ENCODE results near the gene SETBP1. TPM values are rescaled to one million over a fixed set of nuclear protein-coding genes. Genes with fewer than 3 reads are reported as not detected.

The SETBP1 gene
- total RNA-seq, 1 experiment from 2014 or later: 0.05 TPM

GRCh38 chr18:44693030-44693784 lies 12.5 kb downstream of the SETBP1 start:
- no peak overlapping the region for H2AFZ ChIP-seq (ENCODE audit: low read depth, low read length, poor library complexity, severe bottlenecking)
- H3K27ac ChIP-seq (ENCODE audit: low read depth, low read length): no peak overlapping the region
- no peak overlapping the region for H3K9ac ChIP-seq (ENCODE audit: low read length)
- no peaks in the 10 kb centered on the region for H4K20me1 ChIP-seq (ENCODE audit: insufficient read depth)
- intact Hi-C loops (cut with micrococcal nuclease): no loop called here
- DNase-seq (ENCODE audit: low read depth, low spot score) (no peak), ATAC-seq (no peak)
- ChIA-PET POLR2A (no interaction called here), RAD21 (ENCODE audit: low non-redundant PET in 1 of 2, low total read pairs in 2 of 2, uncharacterized antibody in 2 of 2, unreplicated experiment in 2 of 2) (no interaction called here), CTCF (no interaction called here)
- peaks cover 8 to 18% of the 10 kb centered on the region in 2 experiments; a peak in 2 of 4 replicates for H3K9me3 ChIP-seq (ENCODE audit: control insufficient read depth in 1 of 2, insufficient read depth in 1 of 2, low read depth in 1 of 2, low read length in 2 of 2)
- H3K4me1 ChIP-seq (ENCODE audit: control insufficient read depth in 1 of 2, insufficient read depth in 2 of 2, low read length in 2 of 2): no peaks in the 10 kb centered on the region
- H3K9me2 ChIP-seq (ENCODE audit: insufficient read depth): no peaks in the 10 kb centered on the region
- H3K27me3 ChIP-seq (ENCODE audit: insufficient read depth, low read length): no peaks in the 10 kb centered on the region
- no peaks in the 10 kb centered on the region for H3K36me3 ChIP-seq (ENCODE audit: control insufficient read depth in 1 of 2, insufficient read depth in 2 of 2, low read length in 2 of 2)
- TF ChIP-seq SP1 (IDR thresholded peaks at IDR 0.05; ENCODE audit: low read depth) (no peak), CEBPB (IDR thresholded peaks at IDR 0.05; ENCODE audit: low read depth) (no peak), ELF1 (IDR thresholded peaks at IDR 0.05; ENCODE audit: borderline replicate concordance, low read depth) (no peak), FOSL1 (IDR thresholded peaks at IDR 0.05; ENCODE audit: low read depth) (no peak), JUND (IDR thresholded peaks at IDR 0.05) (no peak), TCF7L2 (IDR thresholded peaks at IDR 0.05; ENCODE audit: borderline replicate concordance, extremely low read depth, insufficient read depth, insufficient read length) (no peak), RAD21 (IDR thresholded peaks at IDR 0.05; ENCODE audit: low read depth) (no peak), EZH2 (IDR thresholded peaks at IDR 0.05) (no peak)
- H3K4me3 ChIP-seq (replicated peaks in 1 of 2; ENCODE audit: low read depth in 1 of 2, low read length in 2 of 2): no peak overlapping the region
- no peaks in the 10 kb centered on the region for H3K79me2 ChIP-seq (ENCODE audit: insufficient read depth, low read length)
- no TSS peak for BruUV-seq (replicated peaks)
- H3K4me2 ChIP-seq (ENCODE audit: low read length): no peak overlapping the region

- no peak for DNase-seq (ENCODE audit: low read depth, low spot score)
- H3K9ac ChIP-seq (ENCODE audit: low read length): no peak overlapping the region
- H3K79me2 ChIP-seq (ENCODE audit: insufficient read depth, low read length): no peaks in the 10 kb centered on the region
- CTCF ChIA-PET: no interaction called here
- H3K27me3 ChIP-seq (ENCODE audit: insufficient read depth, low read length): no peaks in the 10 kb centered on the region
- H2AFZ ChIP-seq (ENCODE audit: low read depth, low read length, poor library complexity, severe bottlenecking): no peak overlapping the region
- H3K4me1 ChIP-seq (ENCODE audit: control insufficient read depth in 1 of 2, insufficient read depth in 2 of 2, low read length in 2 of 2): no peaks in the 10 kb centered on the region
- H3K27ac ChIP-seq (ENCODE audit: low read depth, low read length): no peak overlapping the region
- no peak overlapping the region for H3K4me2 ChIP-seq (ENCODE audit: low read length)
- POLR2A ChIA-PET: no interaction called here
- H3K36me3 ChIP-seq (ENCODE audit: control insufficient read depth in 1 of 2, insufficient read depth in 2 of 2, low read length in 2 of 2): no peaks in the 10 kb centered on the region
- H4K20me1 ChIP-seq (ENCODE audit: insufficient read depth): no peaks in the 10 kb centered on the region
- H3K9me3 ChIP-seq (ENCODE audit: control insufficient read depth in 1 of 2, insufficient read depth in 1 of 2, low read depth in 1 of 2, low read length in 2 of 2): peaks cover 8 to 14% of the 10 kb centered on the region in 2 experiments; a peak in 2 of 4 replicates
- no peaks in the 10 kb centered on the region for H3K9me2 ChIP-seq (ENCODE audit: insufficient read depth)
- no peak overlapping the region for H3K4me3 ChIP-seq (replicated peaks in 1 of 2; ENCODE audit: low read depth in 1 of 2, low read length in 2 of 2)
- TF ChIP-seq MAX (IDR thresholded peaks at IDR 0.05): no peak
- no peak for TF ChIP-seq YY1 (IDR thresholded peaks at IDR 0.05; ENCODE audit: extremely low read depth, insufficient replicate concordance, low read depth, low read length)
- TF ChIP-seq TCF7L2 (IDR thresholded peaks at IDR 0.05; ENCODE audit: borderline replicate concordance, extremely low read depth, insufficient read depth, insufficient read length): no peak
- no peak for TF ChIP-seq EGR1 (IDR thresholded peaks at IDR 0.05; ENCODE audit: low read depth)
- TF ChIP-seq ZFX (IDR thresholded peaks at IDR 0.05): no peak
- TF ChIP-seq CBX3 (IDR thresholded peaks at IDR 0.05; ENCODE audit: low read depth): no peak
- TF ChIP-seq SIN3A (IDR thresholded peaks at IDR 0.05; ENCODE audit: low read depth): no peak
- TF ChIP-seq CTCF (IDR thresholded peaks at IDR 0.05 in 2 of 3, conservative IDR thresholded peaks at IDR 0.05 in 1 of 3; ENCODE audit: borderline replicate concordance in 1 of 3, insufficient read depth in 1 of 3, low read depth in 2 of 3, low read length in 2 of 3): no peak
- no peak for TF ChIP-seq CEBPB (IDR thresholded peaks at IDR 0.05; ENCODE audit: low read depth)
- no peak for TF ChIP-seq EZH2phosphoT487 (IDR thresholded peaks at IDR 0.05; ENCODE audit: borderline replicate concordance)
- TF ChIP-seq JUND (IDR thresholded peaks at IDR 0.05): no peak
- no TSS peak for BruUV-seq (replicated peaks)
- intact Hi-C loops (cut with micrococcal nuclease): no loop called here
- RAD21 ChIA-PET (ENCODE audit: low non-redundant PET in 1 of 2, low total read pairs in 2 of 2, uncharacterized antibody in 2 of 2, unreplicated experiment in 2 of 2): no interaction called here
- no peak for ATAC-seq
Measured at GRCh38 chr18:44695503-44695902, 14.8 kb downstream of the SETBP1 start.
